ENCODE data around the gene OR2G2.

- TF ChIP-seq CTCF (conservative IDR thresholded peaks at IDR 0.05; ENCODE audit: low read depth, low read length) (no peak), EZH2 (IDR thresholded peaks at IDR 0.05; ENCODE audit: borderline replicate concordance, low read depth, low read length, poor library complexity, severe bottlenecking) (no peak)
Measured at GRCh38 chr1:247552231-247552630, 35.9 kb upstream of the OR2G2 start.
